Stromal cell of bone marrow (primary cell): ENCODE measurements around the gene VPS54.
"Not testable (repeated sequence)": the region's sequence is repeated elsewhere in the genome, so short reads cannot be mapped to it uniquely, and the experiment has no call there.

Source experiments
- DNase-seq: peaks from one replicate; pipeline ENCODE4 v3.0.0-alpha.2; 2012; ENCODE audit warnings: low read depth

The VPS54 gene

DNA sequence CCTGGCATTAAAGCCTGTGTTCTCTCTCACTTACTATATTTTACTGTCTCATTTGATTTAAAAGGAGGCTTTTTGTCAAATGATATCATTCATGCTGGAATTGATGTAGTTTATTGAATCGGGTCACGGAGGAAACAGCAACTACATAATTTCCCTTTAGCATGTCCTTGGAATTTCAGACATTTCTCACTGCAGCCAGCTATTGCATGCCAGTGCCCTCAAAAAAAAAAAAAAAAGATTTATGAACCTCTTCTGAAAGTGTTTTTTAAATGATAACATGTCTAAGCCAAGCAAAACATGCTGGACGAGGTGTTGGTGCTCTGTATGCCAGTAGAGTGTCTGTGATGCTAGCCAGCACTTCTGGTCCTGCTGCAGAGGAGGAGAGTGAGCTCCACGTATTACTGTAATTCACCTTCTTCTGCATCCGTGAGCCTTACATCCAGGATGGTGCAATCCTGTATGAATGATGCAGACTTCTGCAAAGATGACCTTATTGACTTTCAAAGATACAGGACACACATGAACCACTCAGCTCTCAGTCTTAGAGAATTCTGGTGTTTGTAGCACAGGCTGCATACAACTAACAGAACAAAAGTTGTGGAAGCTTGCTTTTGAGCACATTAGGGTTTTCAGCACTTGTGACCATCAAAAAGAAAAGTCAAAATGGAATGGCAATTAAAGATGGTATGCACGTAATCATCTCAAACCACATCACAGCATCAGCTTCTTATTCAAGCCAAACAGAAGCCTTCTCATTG, 146.5 kb downstream of the VPS54 start:
- no peak for DNase-seq

DNA sequence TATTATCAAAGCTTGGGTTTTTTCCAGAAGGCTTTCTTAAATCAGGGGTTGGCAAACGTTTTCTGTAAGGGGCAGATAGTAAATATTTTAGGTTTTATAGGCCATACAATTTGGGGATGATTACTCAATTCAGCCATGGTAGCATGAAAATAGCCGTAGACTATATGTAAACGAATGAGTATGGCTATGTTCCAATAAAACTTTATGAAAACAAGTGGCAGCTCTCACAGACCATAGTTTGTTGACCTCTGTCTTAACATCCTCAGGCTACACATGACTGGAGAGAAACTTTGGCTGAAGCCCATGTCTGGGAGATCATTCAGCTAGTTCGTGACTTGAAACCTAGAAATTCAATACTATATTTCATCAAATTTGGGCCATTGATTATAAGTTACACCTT, 147.4 kb downstream of the VPS54 start:
- DNase-seq, result no peak

DNA sequence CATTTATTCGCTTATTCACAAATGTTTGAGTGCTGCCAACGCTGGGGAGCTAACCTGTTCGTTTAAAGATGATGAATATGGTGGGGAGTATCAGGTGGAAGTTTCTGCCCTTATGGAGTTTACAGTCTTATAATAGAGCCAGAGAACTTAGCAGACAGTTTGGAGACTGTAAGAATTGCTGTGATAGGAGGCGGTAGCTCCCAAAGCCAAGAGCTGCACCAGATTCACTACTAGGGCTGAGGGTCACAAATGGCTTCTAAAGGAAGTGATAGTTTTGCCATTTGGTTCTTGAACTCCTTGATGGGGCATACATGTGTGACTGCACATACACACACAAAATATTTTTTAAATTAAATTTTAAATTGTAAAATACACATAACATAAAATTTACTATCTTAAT, 148.5 kb downstream of the VPS54 start:
- no peak for DNase-seq

DNA sequence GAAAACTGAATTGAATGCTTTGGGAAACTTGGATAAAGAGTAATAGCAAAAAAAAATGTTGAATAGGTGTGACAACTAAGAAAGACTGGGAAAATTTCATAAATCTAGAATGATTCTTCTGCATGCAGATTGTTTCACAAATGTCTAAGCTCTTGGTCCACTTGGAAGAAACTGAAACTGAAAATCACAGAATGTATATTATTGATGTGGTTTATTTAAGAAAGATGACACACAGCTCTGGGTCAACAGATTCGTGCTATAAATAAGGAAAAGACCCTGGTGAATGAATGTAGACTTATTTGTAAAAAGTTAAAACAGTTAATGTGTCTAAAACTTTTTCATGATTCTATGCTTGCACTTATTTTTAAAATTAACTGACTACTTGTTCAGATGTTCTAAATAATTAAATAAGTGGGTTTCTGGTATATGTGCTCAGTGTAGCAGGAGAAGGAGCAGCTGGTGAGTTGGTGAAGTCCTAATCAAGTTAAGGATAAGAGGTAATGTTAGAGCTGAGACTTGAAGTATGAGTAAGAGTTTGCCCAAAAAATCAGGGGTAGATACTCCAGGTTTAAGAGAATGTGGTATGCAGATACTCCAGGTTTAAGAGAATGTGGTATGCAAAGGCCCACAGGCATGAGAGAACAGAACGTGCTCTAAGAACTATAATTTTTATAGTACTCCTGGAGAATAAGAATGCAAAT, 153.1 kb downstream of the VPS54 start:
- DNase-seq, result no peak

DNA sequence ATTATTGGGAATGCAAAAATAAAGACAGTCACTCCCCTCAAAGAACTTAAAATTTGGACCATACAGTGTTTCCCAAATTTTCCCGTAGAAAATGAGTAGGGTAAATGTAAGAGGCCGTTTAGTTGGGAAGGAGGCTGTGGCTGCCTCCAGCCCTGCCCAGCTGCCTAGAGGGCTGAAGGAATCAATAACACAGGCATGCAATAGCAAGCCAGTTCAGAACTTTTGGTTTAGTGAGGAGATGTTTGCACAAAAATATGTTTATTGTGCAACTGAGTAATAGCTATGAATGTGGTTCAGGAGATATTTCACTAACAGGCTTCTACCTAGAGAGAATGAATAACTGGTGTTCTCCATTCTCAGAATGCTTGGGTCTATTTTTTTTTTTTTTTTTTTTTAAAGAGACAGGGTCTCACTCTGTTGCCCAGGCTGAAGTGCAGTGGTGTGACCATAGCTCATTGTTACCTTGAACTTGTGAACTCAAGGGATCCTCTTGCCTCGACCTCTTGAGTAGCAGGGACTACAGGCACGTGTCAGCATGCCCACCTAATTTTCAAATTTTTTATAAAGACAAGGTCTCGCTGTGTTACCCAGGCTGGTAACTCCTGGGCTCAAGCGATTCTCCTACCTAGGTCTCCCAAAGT, 153.9 kb downstream of the VPS54 start:
- DNase-seq, result no peak

DNA sequence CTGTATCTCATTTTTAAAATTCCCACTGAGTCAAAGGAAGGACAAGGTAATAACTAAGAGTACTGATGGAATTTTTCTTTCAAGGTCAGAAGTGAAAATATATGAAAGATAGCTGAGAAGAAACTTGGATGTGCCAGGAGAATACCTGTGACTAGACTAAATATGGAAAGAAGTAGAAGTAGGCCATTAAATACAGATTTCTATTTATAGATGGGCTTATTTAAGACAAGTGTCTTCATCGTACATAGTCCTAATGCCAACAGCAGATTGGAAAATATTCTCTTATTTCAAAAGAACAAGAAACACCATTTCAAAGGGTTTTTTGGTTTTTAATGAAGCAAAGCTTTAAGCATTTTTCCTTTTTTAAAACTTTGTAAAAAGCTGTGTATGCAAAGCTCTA, 155.5 kb downstream of the VPS54 start:
- DNase-seq, result no peak

DNA sequence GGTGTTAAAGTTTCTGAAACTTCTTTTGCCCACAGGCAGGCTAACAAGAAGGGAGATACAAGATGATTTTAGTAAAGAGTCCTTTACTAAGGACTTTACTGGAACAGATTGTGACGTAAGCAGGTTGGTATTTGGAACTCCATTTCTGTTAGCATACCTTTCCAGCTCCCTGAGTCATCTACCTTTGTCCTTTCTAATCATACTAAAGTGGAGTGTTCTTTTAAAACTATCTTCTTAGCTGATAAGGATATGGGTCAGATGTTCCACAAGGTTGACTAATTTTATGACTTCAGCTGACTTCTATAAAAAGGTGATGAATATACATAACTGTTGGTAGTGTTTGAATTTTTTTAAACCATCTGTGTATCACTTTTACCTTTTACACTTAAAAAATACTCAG, 156.4 kb downstream of the VPS54 start:
- DNase-seq, result no peak

DNA sequence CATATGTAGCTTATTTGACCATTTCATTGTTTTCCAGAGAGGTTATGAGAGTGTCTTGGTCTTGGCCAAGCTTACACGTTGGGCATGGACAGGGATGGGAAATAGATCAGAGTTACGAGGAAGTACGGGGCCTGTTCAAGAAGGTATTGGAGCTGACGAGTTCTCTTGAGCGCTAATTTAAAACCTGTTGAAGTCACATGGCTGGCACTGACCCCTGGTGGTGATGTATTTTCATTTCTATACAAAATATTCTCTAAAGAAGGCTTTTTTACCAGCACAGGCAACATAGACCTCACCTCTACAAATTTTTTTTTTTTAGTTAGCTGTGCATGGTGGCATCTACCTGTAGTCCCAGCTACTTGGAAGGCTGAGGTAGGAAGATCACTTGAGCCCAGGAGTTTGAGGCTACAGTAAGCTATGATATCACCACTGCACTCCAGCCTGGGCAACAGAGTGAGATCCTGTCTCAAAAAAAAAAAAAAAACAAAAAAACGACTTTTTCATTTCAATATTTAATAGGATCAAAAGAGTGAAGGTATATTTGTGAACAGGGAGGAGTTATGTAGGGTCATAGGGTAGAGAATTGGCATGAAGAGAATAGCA, 157.9 kb downstream of the VPS54 start:
- no peak for DNase-seq

DNA sequence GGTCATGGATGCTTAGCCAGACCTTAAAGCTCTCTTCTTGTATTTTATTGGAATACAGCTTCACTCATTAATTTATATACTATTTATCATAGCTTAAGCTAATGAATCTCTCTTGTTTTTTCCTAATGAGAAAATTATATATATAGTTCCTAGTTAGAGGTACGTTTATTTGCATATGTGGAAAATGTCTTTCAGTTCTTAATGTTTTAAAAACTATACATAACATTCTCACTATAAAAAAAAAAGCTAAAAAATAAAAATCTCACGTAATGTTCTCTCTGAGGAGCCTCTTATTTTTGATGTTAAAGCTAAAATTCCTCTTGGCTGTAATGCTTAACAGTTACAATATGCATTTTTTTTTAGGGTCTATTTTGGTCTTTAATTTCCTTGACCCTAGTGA, 160.9 kb downstream of the VPS54 start:
- DNase-seq, result no peak

DNA sequence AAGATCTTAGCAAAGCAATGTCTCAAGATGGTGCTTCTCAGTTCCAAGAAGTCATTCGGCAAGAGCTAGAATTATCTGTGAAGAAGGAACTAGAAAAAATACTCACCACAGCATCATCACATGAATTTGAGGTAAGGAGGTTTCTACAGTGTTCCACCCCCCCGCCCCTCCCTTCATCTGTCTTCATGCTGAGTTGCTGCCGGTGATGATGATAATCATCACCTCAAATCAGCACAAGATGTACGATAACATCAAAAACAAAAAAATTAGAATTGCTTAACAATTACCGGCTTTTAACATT, 163.0 kb downstream of the VPS54 start:
- DNase-seq, result no peak

DNA sequence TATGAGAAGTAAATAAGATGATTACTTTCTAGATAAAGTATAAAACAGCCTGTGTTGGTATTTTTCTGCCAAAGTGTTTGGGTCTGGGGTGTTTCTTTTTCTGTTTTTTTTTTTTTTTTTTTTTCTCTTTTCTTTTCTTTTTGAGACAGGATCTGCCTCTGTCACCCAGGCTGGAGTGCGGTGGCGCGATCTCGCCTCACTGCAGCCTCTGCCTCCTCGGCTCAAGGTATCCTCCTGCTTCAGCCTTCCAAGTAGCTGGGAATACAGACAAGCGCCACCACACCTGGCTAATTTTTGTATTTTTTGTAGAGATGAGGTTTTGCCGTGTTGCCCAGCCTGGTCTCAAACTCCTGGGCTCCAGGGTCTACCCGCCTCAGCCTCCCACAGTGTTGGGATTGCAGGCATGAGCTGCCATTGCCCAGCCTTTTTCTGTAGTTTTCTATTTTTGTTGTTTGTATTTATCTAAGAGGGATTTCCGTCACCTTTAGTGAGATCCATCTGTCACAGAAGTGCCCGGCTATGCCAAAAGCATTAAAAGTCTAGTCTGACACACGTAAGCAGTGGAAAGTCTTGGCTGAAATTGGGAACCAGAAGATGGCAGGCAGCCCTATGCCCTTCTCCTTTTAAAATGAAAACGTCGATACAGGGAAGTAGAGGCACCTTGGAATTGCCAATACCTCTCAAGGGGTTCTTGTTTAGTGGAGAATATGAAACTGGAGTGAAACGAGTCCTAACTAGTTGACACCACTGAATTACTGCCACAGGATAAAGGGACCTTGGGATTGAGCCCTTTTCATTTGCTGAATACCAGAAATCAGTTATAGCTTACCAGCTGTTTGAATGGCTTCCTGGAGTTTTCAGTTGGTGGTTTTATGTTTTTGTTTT, 163.6 kb downstream of the VPS54 start:
- DNase-seq, result no peak

DNA sequence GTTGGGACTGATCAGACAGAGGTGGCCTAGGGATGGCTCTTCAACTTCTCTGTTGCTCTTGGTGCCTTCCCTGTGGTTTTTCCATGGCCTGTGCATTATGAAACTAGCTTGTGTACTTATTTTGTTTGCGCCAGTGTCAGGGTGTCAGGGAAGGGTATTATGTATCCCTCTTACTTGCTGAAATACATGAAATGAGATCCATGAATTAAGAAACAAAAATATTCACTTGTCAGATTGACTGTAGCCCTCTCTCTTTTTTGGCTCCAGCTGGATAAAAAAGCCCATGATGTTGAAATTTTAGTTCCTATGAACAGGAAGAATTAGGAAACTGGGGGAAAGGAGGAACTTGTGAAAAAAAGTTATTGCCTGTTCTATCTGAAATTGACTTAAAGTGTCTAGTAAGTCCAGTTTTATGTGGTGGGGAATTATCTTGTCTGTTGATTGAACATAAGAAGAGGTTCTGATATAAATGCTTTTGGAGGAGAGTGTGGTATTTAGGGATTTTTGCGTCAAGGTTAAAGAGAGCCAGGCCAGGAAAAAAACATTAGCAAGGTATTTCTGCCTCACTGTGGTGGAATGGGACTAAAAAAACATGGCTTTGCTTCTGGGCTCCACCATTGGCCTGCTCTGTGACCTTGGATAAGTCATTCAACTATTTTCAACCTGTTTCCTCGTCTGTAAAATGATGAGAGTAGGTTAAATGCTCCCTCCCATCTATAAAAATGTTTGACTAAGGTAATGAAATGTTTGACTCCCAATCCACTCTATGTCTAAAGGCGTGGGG, 165.5 kb downstream of the VPS54 start:
- DNase-seq, result no peak

DNA sequence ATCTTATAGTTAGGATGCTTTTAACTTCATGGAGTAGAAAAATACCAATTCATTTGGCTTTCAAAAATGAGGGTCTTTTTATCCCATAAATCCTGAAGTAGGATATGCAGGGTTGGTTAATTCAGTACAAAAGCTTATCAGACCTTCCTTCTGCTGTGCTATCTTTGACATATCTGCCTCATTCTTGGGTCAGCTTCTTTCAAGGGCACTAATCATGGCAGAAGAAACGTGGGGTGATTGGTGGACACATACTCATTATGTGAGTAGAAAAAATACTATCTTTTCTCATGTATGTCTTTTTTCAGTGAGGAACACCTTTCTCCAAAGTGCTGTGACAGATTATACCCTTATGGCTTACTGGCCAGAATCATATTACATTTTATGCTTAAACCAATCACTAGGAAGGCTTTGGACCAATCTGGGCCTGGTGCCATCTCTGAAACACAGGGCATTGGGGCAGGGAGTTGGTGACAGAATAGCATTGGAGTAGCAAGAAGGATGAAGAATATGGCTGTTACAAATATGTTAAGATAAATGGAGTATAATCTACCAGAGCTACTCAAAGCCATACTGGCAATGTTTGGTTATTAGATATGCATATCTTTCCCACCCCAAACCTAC, 167.4 kb downstream of the VPS54 start:
- no peak for DNase-seq

DNA sequence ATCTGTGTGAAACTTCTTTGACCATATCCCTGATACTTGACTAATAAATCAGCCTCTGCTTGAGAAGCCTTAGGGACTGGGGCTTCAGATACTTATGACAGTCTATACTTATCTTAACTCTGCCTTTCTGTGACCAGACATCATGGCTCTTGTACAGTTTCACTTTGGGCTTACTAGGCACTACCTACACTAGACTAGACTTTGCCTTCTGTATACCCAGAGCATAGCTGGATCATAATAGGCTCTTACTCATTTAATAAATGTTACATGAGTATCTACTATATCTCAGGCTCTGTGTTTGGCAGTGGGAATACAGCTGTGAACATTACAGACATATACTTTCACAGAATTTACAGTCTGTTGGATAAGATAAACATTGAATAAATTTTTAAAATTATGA, 168.6 kb downstream of the VPS54 start:
- no peak for DNase-seq

DNA sequence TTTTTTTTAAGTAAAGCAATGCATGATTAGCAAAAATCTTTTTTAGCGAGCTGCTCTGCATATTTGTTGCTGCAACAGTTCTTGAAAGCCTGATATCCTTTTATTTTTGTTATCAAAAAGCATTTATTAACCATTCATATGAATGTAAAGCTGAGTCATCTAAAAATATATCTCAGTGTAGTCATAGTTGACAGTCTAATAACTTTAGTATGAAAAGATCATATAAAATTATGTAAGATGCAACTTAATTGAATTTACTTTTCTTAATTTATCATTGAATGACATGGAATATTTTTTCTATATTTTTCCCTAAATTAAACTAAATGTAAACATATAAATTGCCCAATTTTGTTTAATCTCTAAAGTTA, 169.0 kb downstream of the VPS54 start:
- no peak for DNase-seq

DNA sequence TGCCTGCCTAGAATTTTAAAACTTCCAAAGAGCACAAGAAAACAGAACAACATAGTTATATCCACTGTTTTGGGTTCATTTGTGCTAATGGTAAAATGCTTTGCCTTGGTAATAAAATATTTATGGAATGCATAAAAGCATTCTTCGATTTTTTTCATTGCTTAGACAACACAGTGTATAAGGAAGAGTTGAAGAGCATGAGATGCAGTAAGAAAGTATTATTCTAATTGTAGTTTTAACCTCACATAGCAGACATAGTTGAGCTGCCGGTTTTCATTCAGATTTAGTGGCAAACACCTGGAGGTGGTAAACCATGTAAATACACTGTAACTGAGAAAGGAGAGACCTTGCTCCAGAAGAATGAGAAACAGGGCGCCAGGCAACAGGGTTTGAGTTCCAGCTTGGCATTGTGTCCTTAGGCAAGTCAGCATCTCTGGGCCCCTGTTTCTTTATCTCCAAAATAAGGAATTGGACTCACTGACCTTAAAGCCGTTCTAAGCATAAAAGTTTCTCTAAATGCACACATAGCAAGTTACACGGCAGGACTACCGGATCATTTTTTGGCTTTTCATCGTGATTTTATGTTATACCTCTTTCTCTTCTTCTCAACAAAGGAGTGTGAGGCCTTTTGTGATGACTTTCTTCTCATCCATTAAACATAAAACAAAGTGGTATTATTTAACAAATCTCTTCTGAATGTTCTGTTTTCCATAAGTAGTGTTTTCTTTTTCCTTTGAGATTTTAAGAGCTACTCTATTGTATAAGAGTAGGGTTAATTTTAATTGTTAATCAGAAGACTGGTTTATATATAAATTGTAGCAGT, 169.6 kb downstream of the VPS54 start:
- DNase-seq, result no peak

DNA sequence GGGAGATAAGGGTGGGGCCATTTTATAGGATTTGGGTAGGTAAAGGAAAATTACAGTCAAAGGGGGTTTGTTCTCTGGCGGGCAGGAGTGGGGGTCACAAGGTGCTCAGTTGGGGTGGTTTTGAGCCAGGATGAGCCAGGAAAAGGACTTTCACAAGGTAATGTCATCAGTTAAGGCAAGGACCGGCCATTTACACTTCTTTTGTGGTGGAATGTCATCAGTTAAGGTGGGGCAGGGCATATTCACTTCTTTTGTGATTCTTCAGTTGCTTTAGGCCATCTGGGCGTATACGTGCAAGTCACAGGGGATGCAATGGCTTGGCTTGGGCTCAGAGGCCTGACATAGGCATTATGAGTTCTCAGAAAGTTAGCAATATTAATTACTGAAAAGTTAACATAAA, 171.7 kb downstream of the VPS54 start:
- not testable (repeated sequence) for DNase-seq

DNA sequence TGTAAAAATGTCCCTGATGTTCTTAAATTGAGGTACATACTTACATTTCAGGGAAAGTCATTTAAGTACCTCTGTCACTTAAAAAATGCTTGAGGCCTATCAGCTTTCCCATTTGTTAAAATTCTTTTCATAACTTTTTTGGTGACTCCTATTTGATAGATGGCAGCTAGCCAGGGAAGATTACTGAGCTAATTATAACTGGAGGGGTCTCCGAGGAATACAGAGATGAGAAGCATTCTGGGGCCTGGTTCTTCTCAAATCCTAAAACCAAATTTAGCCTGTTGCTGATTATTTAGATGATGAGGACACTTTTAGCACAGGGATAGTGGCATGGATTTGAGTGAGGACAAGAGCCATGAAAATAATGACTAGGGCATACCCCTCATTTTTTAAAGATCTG, 172.7 kb downstream of the VPS54 start:
- DNase-seq, result no peak

DNA sequence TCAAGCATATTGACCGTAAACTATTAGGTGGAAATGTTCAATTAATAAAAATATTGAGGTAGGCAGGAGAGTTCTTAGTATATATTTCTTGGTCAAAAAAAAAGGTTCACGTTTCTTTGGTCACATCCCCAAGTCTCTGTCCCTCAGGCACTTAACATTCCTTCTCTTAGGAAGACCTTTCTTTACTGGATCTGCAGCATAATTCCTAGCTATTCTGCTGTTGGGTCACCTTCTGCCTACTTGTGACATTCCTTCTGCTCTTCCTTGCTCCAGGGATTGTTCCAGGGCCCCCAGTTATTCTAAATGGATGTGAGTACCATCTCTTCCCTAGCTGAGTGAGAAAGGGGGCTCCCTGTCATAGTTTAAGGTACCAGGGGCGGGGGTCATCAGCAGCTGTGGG, 173.4 kb downstream of the VPS54 start:
- DNase-seq, result no peak

DNA sequence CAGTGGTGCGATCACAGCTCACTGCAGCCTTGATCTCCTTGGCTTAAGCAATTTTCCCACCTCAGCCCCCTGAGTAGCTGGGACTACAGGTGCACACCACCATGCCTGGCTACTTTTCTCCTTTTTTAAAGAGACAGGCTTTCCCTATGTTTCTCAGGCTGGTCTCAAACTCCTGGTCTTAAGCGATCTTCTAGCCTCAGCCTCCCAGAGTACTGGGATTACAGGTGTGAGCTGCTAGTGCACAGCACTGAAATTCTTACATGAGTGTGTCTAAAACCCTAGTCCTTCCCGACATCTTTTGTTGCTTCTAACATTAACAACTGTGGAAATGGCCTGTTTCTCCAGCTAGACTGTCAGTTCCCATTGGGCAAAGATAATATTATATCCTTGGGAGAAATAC, 174.6 kb downstream of the VPS54 start:
- no peak for DNase-seq
